SK-N-MC (cell line): Measurements from ENCODE around the gene FNIP2.

ENCODE experiments used
- DNase-seq: peaks from one replicate; pipeline ENCODE4 v3.0.0-alpha.2; 2011; ENCODE audit warnings: low read depth, low spot score
- H3K27ac ChIP-seq: fragments of 200-600 bp; sonication (generic); 2 replicates; pipeline ENCODE4 v1.5.1; 2016; ENCODE audit warnings: mixed run types
- H3K36me3 ChIP-seq: fragments of 200-600 bp; sonication (generic); 2 replicates; pipeline ENCODE4 v1.6.1; 2017; ENCODE audit warnings: antibody characterized with exemption, low read length, mixed read lengths; ENCODE audit not compliant: insufficient read depth
- H3K4me3 ChIP-seq: fragments of 200-600 bp; sonication (generic); 2 replicates; pipeline ENCODE4 v1.5.1; 2016
- H3K9ac ChIP-seq: fragments of 200-600 bp; sonication (generic); 2 replicates; pipeline ENCODE4 v1.8.0; 2017; ENCODE audit warnings: mixed run types, mixed read lengths; ENCODE audit not compliant: insufficient read length
- H3K9me3 ChIP-seq: fragments of 200-600 bp; sonication (generic); 2 replicates; pipeline ENCODE4 v1.6.1; 2017; ENCODE audit warnings: low read depth, mild to moderate bottlenecking, antibody characterized with exemption, low read length, moderate library complexity, mixed read lengths
- EZH2 ChIP-seq: fragments of 200-600 bp; sonication (generic); IDR thresholded peaks from one replicate; pipeline ENCODE4 v1.6.1; 2017; ENCODE audit warnings: antibody characterized with exemption
- FOXP2 ChIP-seq: optimal IDR thresholded peaks from 2 replicates; pipeline ENCODE3; 2011; ENCODE audit warnings: mild to moderate bottlenecking, moderate library complexity; ENCODE audit not compliant: insufficient read depth; ENCODE audit errors: extremely low read length, control extremely low read depth
- POLR2AphosphoS5 ChIP-seq: IDR thresholded peaks from 2 replicates; pipeline ENCODE4 v1.6.1; 2012; ENCODE audit warnings: mild to moderate bottlenecking, low read depth, low read length, borderline replicate concordance

FNIP2 gene

GRCh38 chr4:158829254-158829653 lies 60.4 kb downstream of the FNIP2 start:
- Histone ChIP-seq H3K36me3 (peaks cover 4% of the 10 kb centered on the region), H3K9me3 (no peaks in the 10 kb centered on the region), H3K4me3 (no peak overlapping the region), H3K9ac (no peak overlapping the region), H3K27ac (no peak overlapping the region)
- DNase-seq, result no peak
- TF ChIP-seq EZH2 (no peak), POLR2AphosphoS5 (no peak), FOXP2 (no peak)

- no peak for DNase-seq
- Histone ChIP-seq H3K36me3 (peaks cover 4% of the 10 kb centered on the region), H3K9ac (no peak overlapping the region), H3K4me3 (no peak overlapping the region), H3K27ac (no peak overlapping the region), H3K9me3 (no peaks in the 10 kb centered on the region)
- TF ChIP-seq EZH2 (no peak), FOXP2 (no peak), POLR2AphosphoS5 (no peak)
Measured at GRCh38 chr4:158833602-158834001, 64.8 kb downstream of the FNIP2 start.

GRCh38 chr4:158835226-158836001 lies 66.6 kb downstream of the FNIP2 start:
- no peaks in the 10 kb centered on the region for H3K9me3 ChIP-seq
- DNase-seq, result no peak
- no peak overlapping the region for H3K27ac ChIP-seq
- TF ChIP-seq POLR2AphosphoS5 (no peak), FOXP2 (no peak), EZH2 (no peak)
- H3K36me3 ChIP-seq, result peaks cover 4% of the 10 kb centered on the region
- H3K9ac ChIP-seq, result no peak overlapping the region
- no peak overlapping the region for H3K4me3 ChIP-seq

- no peak overlapping the region for H3K4me3 ChIP-seq
- H3K36me3 ChIP-seq, result peaks cover 4% of the 10 kb centered on the region
- H3K9ac ChIP-seq, result no peak overlapping the region
- no peak for DNase-seq
- H3K9me3 ChIP-seq, result no peaks in the 10 kb centered on the region
- no peak overlapping the region for H3K27ac ChIP-seq
- TF ChIP-seq POLR2AphosphoS5, result no peak
- no peak for TF ChIP-seq FOXP2
- no peak for TF ChIP-seq EZH2
Measured at GRCh38 chr4:158836002-158836369, 67.2 kb downstream of the FNIP2 start.

GRCh38 chr4:158836828-158837449 lies 68.1 kb downstream of the FNIP2 start:
- Histone ChIP-seq H3K4me3 (no peak overlapping the region), H3K36me3 (peaks cover 2% of the 10 kb centered on the region; the same call in 1 of the 2 replicates), H3K9ac (no peak overlapping the region), H3K27ac (no peak overlapping the region), H3K9me3 (no peaks in the 10 kb centered on the region)
- no peak for DNase-seq
- TF ChIP-seq EZH2 (no peak), POLR2AphosphoS5 (no peak), FOXP2 (no peak)

- no peak overlapping the region for H3K27ac ChIP-seq
- no peak for TF ChIP-seq POLR2AphosphoS5
- no peak for TF ChIP-seq EZH2
- no peak for TF ChIP-seq FOXP2
- H3K4me3 ChIP-seq, result no peak overlapping the region
- no peak for DNase-seq
- no peaks in the 10 kb centered on the region for H3K9me3 ChIP-seq
- no peaks in the 10 kb centered on the region for H3K36me3 ChIP-seq
- no peak overlapping the region for H3K9ac ChIP-seq
Measured at GRCh38 chr4:158837527-158838141, 68.8 kb downstream of the FNIP2 start.

- H3K27ac ChIP-seq, result no peak overlapping the region
- H3K36me3 ChIP-seq, result no peaks in the 10 kb centered on the region
- no peaks in the 10 kb centered on the region for H3K9me3 ChIP-seq
- no peak for TF ChIP-seq EZH2
- no peak for TF ChIP-seq FOXP2
- no peak for TF ChIP-seq POLR2AphosphoS5
- no peak overlapping the region for H3K4me3 ChIP-seq
- no peak overlapping the region for H3K9ac ChIP-seq
- no peak for DNase-seq
Measured at GRCh38 chr4:158840131-158840530, 71.3 kb downstream of the FNIP2 start.

- no peak for DNase-seq
- Histone ChIP-seq H3K9ac (no peak overlapping the region), H3K4me3 (no peak overlapping the region), H3K27ac (no peak overlapping the region), H3K9me3 (no peaks in the 10 kb centered on the region), H3K36me3 (no peaks in the 10 kb centered on the region)
- TF ChIP-seq EZH2, result no peak
Measured at GRCh38 chr4:158841540-158841939, 72.7 kb downstream of the FNIP2 start.
